Liver (tissue), 3 donors: ENCODE measurements around the gene CCDC40.

ENCODE experiments used
- CTCF ChIP-seq: fragments of 150-350 bp; IDR thresholded peaks from 2 replicates; pipeline ENCODE4 v1.5.1; 2017; ENCODE audit warnings: improper control_type of control experiment, low read depth, low read length; ENCODE audit not compliant: missing input control
- FOXA1 ChIP-seq: IDR thresholded peaks from 2 replicates; pipeline ENCODE4 v1.6.1; 2016; ENCODE audit warnings: antibody characterized with exemption
- GABPA ChIP-seq, 2 donors: IDR thresholded peaks in 1 of 2; conservative IDR thresholded peaks in 1 of 2; 2 replicates each; pipeline ENCODE4 v1.6.1; 2016; ENCODE audit warnings: antibody characterized with exemption in 2 of 2, mild to moderate bottlenecking in 1 of 2, moderate library complexity in 1 of 2
- donor health status: healthy.
- donor health status: healthy.

- TF ChIP-seq FOXA1: no peak
- no peak for TF ChIP-seq GABPA (IDR thresholded peaks at IDR 0.05 in 1 of 2, conservative IDR thresholded peaks at IDR 0.05 in 1 of 2)
- TF ChIP-seq CTCF: no peak
These were observed 66.4 kb downstream of the CCDC40 start for GRCh38 chr17:80102664-80103448.
